Activated naive CD4-positive, alpha-beta T cell treated with anti-CD3 and anti-CD28 coated beads for 36 hours (primary cell): ENCODE data around the gene ZBTB20. TPM values are rescaled to one million over a fixed set of nuclear protein-coding genes. Genes with fewer than 3 reads are reported as not detected.

Source experiments
- CTCF ChIA-PET: fragments of 350-600 bp; sonication (Branson Sonifier 250); formaldehyde crosslinking; loops from one replicate; lab custom pipeline; 2021; ENCODE audit warnings: antibody characterized with exemption; lab: Charles Lee
- DNase-seq: peaks from one replicate; pipeline ENCODE4 v3.0.0-alpha.2; 2020
- H3K27ac Mint-ChIP-seq: one replicate; pipeline ENCODE4 v1.8.0; 2021; ENCODE audit warnings: mild to moderate bottlenecking, mixed read lengths
- H3K27me3 Mint-ChIP-seq: one replicate; pipeline ENCODE4 v1.8.0; 2021; ENCODE audit warnings: low read depth, mixed read lengths
- H3K36me3 Mint-ChIP-seq: one replicate; pipeline ENCODE4 v1.8.0; 2021; ENCODE audit warnings: low read depth, mixed read lengths
- H3K4me1 Mint-ChIP-seq: one replicate; pipeline ENCODE4 v1.8.0; 2021; ENCODE audit warnings: low read depth, mixed read lengths
- H3K4me3 Mint-ChIP-seq: one replicate; pipeline ENCODE4 v1.8.0; 2021; ENCODE audit warnings: mild to moderate bottlenecking, moderate library complexity, mixed read lengths
- H3K9me3 Mint-ChIP-seq: one replicate; pipeline ENCODE4 v1.8.0; 2021; ENCODE audit warnings: mixed read lengths
- intact Hi-C: fragments of 100-400 bp; cut with micrococcal nuclease; formaldehyde crosslinking; loops from one replicate; pipeline ENCODE4 v1.15.1; 2023
- total RNA-seq, 2 experiments: library from RNA; stranded (reverse); gene quantifications; one replicate each; pipeline ENCODE4 v1.2.3, GENCODE V29; 2021

Gene ZBTB20
- total RNA-seq, 2 experiments from 2014 or later, result 4.5 to 4.7 TPM

DNA sequence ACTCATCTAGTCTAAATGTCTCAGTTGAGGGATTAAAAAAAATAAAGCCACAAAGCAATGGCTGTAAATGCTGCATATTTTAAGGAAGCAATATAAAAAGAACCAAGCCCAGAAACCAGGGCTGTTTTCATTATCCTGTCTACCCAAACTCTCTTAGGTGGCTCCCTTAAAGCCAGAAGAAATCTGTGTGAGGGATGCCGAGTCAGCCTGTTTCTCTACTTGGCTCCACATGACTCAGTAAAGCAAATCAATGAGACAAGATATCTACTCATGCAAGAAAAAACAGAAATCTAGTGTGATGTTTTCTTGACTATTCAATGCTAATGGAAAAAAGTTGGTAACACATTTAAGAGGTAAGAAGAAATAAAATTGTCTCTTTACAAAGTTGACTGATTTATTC is 296.2 kb downstream of the ZBTB20 start:
- CTCF ChIA-PET, result no interaction called here
- no peak overlapping the region for H3K27ac Mint-ChIP-seq
- no peaks in the 10 kb centered on the region for H3K9me3 Mint-ChIP-seq
- H3K27me3 Mint-ChIP-seq, result no peaks in the 10 kb centered on the region
- no peaks in the 10 kb centered on the region for H3K36me3 Mint-ChIP-seq
- intact Hi-C loops, result loop anchor here (5.0 kb wide), 1 partner anchor 216 kb away; no protein-coding TSS in a partner anchor
- no peak overlapping the region for H3K4me3 Mint-ChIP-seq
- DNase-seq, result no peak
- peaks cover 10% of the 10 kb centered on the region for H3K4me1 Mint-ChIP-seq

DNA sequence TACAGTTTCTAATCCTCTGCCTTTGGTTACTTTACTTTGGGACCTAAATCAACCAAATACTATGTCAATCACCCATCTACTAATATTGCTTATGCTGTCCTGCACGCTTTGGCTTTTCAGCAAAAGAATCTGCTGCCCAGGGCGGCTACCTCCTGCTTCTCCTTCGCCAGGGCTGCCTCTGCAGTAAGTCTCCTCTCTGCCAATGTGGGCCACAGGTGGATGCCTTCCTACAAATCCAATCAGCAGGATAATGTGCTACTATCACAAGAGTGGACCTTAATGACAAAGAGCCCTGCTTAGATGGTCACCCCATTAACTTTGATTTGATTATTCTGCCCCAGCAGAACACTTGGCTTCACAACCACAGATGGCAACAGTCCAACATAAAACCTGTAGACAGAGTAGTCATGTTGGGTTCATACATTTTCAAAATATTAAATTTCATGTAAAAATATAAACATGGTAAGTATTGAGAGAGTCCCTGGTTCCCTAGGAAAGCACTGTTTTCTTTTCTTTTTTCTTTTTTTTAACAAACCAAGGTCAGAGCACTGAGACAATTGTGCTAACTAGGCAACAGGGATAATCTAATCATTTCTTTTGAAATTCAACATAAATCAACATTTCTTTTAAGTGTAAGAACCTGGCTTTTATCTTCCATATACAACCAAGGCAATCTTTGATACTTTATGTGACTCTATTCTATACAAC is 298.3 kb downstream of the ZBTB20 start:
- peaks cover 3% of the 10 kb centered on the region for H3K4me1 Mint-ChIP-seq
- DNase-seq, result no peak
- H3K36me3 Mint-ChIP-seq, result no peaks in the 10 kb centered on the region
- intact Hi-C loops, result no loop called here
- H3K27me3 Mint-ChIP-seq, result no peaks in the 10 kb centered on the region
- no peak overlapping the region for H3K27ac Mint-ChIP-seq
- H3K4me3 Mint-ChIP-seq, result no peak overlapping the region
- H3K9me3 Mint-ChIP-seq, result no peaks in the 10 kb centered on the region
- CTCF ChIA-PET, result interaction anchor here (0.6 kb wide), 1 partner anchor 860 kb away, joined by 4 read pairs; no protein-coding TSS in a partner anchor

DNA sequence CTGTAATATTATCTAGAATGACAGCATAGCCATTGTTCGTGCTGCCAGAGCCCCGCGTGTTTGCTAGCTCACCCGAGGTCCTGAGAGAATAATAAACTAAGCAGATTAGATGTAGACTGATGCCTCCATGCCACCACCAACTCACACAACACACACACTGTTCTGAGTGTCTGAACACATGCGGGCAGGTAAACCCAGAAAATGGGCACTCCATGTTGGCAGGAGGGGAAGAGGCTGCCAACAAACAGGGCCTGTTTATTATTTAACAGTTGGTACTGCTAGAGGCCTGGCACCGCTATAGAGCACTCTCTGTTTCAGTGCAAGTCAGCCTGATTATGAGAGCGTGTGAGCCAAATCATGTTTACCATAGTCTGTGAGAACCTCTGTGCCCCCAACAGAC is 299.0 kb downstream of the ZBTB20 start:
- Mint-ChIP-seq H3K27ac (no peak overlapping the region), H3K4me3 (no peak overlapping the region), H3K4me1 (peaks cover 3% of the 10 kb centered on the region), H3K9me3 (no peaks in the 10 kb centered on the region), H3K36me3 (no peaks in the 10 kb centered on the region), H3K27me3 (no peaks in the 10 kb centered on the region)
- no peak for DNase-seq
- intact Hi-C loops, result no loop called here
- CTCF ChIA-PET, result interaction anchor here (0.6 kb wide), 1 partner anchor 656 kb away, joined by 3 read pairs; no protein-coding TSS in a partner anchor

DNA sequence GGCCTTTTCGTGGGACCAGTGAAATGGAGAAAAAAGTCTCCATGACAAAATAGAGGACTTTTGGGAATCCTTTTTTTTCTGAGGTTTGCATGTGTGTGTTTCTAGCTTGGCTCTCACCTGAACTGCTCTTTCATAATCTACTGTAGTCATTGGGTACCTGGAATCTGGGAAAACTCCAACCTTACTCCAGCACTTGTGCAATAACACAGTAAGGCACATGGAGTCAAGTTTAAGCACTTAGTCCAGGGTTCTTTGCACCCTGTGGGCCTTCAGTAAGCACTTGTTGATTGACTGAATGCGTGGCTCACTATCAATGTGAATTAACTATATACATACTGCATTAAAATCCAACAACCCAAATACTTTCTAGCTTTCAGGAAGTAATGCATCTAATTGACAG is 299.5 kb downstream of the ZBTB20 start:
- no peaks in the 10 kb centered on the region for H3K36me3 Mint-ChIP-seq
- no peak for DNase-seq

DNA sequence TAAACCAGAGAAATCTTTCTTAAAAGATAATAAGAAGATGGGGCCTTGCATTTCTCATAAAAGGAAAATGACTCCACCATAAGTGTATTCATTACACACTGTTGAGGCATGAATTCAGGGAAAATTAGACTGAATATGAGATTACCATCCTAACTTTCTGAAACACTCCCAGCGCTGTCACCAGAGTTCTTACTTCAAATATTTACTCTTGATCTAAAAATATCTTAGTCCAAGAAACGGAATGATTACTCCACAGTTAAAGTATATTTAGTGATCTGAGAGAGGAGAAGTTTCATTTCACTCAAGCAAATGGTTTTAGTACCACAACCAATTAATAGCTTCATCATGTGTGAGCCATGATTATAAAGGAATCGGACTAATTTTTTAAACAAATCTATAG is 300.3 kb downstream of the ZBTB20 start:
- CTCF ChIA-PET, result no interaction called here
- peak overlapping the region; percentile 36 for H3K27ac Mint-ChIP-seq
- H3K9me3 Mint-ChIP-seq, result no peaks in the 10 kb centered on the region
- H3K27me3 Mint-ChIP-seq, result no peaks in the 10 kb centered on the region
- no peak for DNase-seq
- H3K4me3 Mint-ChIP-seq, result no peak overlapping the region
- H3K4me1 Mint-ChIP-seq, result no peaks in the 10 kb centered on the region
- no peaks in the 10 kb centered on the region for H3K36me3 Mint-ChIP-seq
- intact Hi-C loops, result no loop called here

More for the DNA sequence above, 299.5 kb downstream of the ZBTB20 start:
- CTCF ChIA-PET, result no interaction called here
- Mint-ChIP-seq H3K4me3 (no peak overlapping the region), H3K9me3 (no peaks in the 10 kb centered on the region), H3K4me1 (peaks cover under 1% of the 10 kb centered on the region), H3K27ac (no peak overlapping the region), H3K27me3 (no peaks in the 10 kb centered on the region)
- intact Hi-C loops, result no loop called here

DNA sequence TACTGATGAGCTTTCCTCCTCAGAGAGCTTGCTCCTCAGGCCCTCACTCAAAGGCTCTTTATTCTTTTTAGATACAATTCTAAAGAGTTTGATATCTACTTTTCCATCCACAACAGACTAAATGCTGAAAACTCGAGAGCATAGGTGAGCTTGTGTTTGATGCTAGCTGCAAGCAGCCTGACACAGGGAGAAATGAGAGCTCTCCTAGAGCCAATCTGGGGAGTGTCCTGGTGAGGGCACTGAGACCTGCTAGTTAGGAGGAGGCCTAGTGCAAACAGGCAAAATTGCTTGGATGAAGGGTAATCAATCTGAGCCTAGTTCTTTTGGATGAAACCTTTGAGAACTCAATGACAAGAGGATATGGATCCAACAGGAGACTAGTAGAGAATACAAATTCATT is 300.8 kb downstream of the ZBTB20 start:
- no peak overlapping the region for H3K27ac Mint-ChIP-seq
- H3K4me1 Mint-ChIP-seq, result no peaks in the 10 kb centered on the region
- CTCF ChIA-PET, result no interaction called here
- no peaks in the 10 kb centered on the region for H3K27me3 Mint-ChIP-seq
- no peak for DNase-seq
- no peaks in the 10 kb centered on the region for H3K36me3 Mint-ChIP-seq
- no peaks in the 10 kb centered on the region for H3K9me3 Mint-ChIP-seq
- no peak overlapping the region for H3K4me3 Mint-ChIP-seq
- intact Hi-C loops, result no loop called here

DNA sequence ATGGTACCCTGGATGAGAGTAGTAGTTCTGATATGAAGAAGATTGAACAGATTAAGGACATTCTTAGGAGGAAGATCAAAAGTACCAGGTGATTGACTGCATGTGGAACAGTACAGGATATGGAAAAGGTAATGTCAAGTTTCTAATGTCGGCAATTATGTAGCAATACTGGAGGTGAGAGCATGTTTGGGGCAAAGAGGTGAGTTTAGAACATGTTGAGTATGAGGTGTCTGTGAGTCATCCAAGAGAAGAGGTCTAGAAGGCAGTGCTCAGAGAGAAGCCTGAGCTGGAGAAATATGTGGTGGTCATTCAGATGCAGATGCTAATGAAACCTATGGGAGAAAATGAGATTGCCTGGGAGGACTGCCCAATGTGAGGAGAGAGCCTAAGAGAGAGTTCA is 305.6 kb downstream of the ZBTB20 start:
- Mint-ChIP-seq H3K27ac (no peak overlapping the region), H3K4me3 (no peak overlapping the region), H3K27me3 (no peaks in the 10 kb centered on the region), H3K9me3 (no peaks in the 10 kb centered on the region), H3K4me1 (no peaks in the 10 kb centered on the region), H3K36me3 (no peaks in the 10 kb centered on the region)
- CTCF ChIA-PET, result no interaction called here
- intact Hi-C loops, result no loop called here
- no peak for DNase-seq

DNA sequence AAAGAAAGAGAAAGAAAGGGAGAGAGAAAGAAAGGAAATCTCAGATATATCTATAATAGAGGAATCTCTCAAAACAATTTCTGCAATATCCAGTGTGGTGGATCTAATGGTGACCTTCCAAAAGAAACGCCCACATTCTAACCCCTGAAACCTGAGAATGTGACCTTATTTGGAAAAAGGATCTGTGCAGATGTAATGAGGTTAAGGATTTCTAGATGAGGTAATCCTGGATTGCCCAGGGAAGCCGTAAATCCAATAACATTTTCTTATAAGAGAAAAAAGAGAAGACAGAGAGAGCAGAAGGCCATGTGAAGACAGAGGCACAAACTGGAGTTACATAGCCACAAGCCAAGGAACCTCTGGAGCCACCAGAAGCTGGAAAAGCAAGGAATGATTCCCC is 307.6 kb downstream of the ZBTB20 start:
- Mint-ChIP-seq H3K4me3 (no peak overlapping the region), H3K27me3 (no peaks in the 10 kb centered on the region), H3K36me3 (no peaks in the 10 kb centered on the region), H3K27ac (no peak overlapping the region), H3K4me1 (no peaks in the 10 kb centered on the region), H3K9me3 (no peaks in the 10 kb centered on the region)
- intact Hi-C loops, result no loop called here
- DNase-seq, result no peak
- CTCF ChIA-PET, result no interaction called here

DNA sequence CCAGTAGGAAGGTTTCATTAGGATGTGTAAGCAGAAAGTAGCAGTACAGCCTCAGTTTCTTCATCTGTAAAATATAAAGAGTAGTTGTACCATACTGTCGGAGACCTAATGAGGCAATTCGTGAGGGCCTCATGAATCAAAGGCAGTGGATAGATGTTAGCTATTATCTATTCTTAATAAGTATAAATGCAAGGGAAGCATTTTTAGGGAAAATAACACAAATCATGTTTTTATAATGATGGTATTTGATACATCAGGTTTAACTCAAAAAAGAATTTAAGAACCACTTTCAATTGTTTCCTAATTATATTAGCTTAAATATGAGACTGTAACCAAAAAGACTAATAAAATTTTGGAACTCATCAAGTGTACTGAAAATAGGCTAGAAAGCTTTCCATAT is 309.1 kb downstream of the ZBTB20 start:
- Mint-ChIP-seq H3K27ac (no peak overlapping the region), H3K9me3 (no peaks in the 10 kb centered on the region), H3K36me3 (no peaks in the 10 kb centered on the region), H3K4me3 (no peak overlapping the region), H3K4me1 (no peaks in the 10 kb centered on the region), H3K27me3 (no peaks in the 10 kb centered on the region)
- intact Hi-C loops, result no loop called here
- CTCF ChIA-PET, result no interaction called here
- DNase-seq, result no peak

DNA sequence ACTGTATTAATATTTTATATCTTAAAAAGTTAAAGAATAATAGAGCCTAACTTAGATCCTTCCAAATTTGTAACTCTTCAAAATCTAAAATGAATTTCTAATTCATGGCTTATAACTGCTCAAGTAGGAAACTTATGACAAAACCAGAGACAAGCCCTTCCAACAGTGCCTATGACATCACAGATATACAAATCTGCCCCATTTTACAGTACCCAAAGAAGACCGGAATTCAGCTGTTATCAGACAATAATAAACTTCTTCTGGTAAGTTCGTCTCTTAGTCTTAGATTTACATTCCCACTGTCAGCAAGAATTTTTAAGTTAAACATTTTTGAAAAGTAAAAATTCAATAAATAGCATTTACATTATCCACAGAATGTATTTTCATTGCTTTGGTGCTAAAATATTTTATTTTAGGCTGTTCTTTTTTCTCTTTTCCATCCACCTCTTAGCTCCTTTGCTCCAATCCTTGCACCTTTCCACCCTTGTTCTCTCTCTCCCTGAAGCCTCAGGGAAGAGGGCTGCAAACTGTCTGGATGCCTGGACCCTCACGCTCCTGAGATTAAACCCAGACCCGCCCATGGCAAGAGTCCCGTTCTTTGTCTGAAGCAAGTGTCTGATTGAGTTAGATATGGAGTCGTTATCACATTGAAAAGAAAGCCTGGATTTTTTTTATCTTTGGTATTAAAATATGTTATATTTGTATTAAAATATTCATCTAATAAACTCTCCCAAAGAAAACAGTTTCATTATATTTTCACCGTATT is 312.7 kb downstream of the ZBTB20 start:
- Mint-ChIP-seq H3K36me3 (no peaks in the 10 kb centered on the region), H3K27ac (no peak overlapping the region), H3K9me3 (no peaks in the 10 kb centered on the region), H3K4me1 (peaks cover 4% of the 10 kb centered on the region), H3K27me3 (no peaks in the 10 kb centered on the region), H3K4me3 (no peak overlapping the region)
- DNase-seq, result no peak
- intact Hi-C loops, result no loop called here
- CTCF ChIA-PET, result no interaction called here

DNA sequence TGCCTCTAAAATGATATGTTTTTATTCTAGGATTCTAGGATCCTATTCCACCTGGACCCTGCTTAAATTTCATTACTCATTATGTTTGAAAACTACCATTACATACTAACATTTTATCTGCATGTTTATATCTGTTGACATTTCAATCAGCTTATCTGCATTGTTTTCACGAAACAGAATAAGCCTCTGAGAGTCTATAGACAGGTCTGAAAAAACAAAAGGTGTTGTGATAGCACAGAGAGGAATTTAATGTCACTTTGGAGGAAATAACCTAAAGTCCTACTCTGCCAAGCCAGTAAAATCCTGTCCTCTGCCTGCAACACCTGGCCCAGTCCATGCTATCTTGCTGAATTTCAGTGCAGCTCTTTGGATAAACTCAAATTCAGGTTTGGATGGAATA is 315.2 kb downstream of the ZBTB20 start:
- H3K27ac Mint-ChIP-seq, result no peak overlapping the region
- DNase-seq, result no peak
- H3K27me3 Mint-ChIP-seq, result no peaks in the 10 kb centered on the region
- no peaks in the 10 kb centered on the region for H3K36me3 Mint-ChIP-seq
- CTCF ChIA-PET, result no interaction called here
- H3K4me1 Mint-ChIP-seq, result peaks cover 4% of the 10 kb centered on the region
- intact Hi-C loops, result no loop called here
- H3K9me3 Mint-ChIP-seq, result no peaks in the 10 kb centered on the region
- H3K4me3 Mint-ChIP-seq, result no peak overlapping the region

DNA sequence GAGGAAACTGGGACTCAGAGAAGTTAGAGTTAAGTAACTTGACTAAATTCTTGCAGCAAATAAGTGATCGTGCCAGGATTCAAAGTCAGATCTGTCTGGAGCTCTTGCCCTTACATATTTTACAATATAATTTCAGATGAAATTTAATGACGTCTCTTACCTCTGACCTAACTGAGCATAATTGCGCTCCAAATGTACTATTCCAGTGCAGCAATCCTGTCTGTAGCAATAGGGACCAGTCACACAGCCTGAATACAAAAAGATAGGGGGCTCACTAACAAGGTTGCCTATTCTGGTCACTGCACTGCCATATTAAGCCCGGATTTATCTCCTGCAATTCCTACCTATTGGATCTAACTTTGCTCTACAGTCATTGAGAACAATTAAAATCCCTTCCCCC is 316.4 kb downstream of the ZBTB20 start:
- CTCF ChIA-PET, result interaction anchor here (0.6 kb wide), 1 partner anchor 46 kb away, joined by 3 read pairs; no protein-coding TSS in a partner anchor
- H3K9me3 Mint-ChIP-seq, result no peaks in the 10 kb centered on the region
- H3K4me3 Mint-ChIP-seq, result no peak overlapping the region
- intact Hi-C loops, result no loop called here
- H3K27ac Mint-ChIP-seq, result no peak overlapping the region
- no peak for DNase-seq
- peaks cover 4% of the 10 kb centered on the region for H3K4me1 Mint-ChIP-seq
- no peaks in the 10 kb centered on the region for H3K27me3 Mint-ChIP-seq
- H3K36me3 Mint-ChIP-seq, result no peaks in the 10 kb centered on the region

DNA sequence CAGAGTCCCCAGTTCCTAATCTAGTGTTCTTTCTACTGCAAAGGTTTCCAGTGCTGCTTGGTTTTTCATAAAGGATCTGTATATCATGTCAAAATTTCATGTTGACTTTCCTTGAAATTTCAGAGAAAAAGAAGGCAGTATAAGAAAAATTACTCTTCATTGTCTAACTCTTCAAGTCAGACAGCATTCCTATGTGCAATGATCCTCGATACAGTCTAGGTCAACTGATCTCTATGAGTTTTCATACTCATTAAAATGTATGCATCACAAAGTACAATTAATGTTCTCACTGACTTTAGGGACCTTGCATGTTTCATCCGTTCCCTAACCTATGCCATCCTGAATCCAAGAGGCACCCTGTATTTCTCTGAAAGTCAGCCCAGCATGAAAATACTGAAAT is 317.3 kb downstream of the ZBTB20 start:
- Mint-ChIP-seq H3K27ac (no peak overlapping the region), H3K4me1 (peaks cover 4% of the 10 kb centered on the region), H3K27me3 (no peaks in the 10 kb centered on the region), H3K9me3 (no peaks in the 10 kb centered on the region), H3K36me3 (no peaks in the 10 kb centered on the region), H3K4me3 (no peak overlapping the region)
- CTCF ChIA-PET, result interaction anchor here (0.6 to 1.1 kb wide), 3 partner anchors 46 to 985 kb away, joined by 3 to 7 read pairs (median 3); no protein-coding TSS in a partner anchor
- no peak for DNase-seq
- intact Hi-C loops, result loop anchor here (5.0 to 10.0 kb wide), 2 partner anchors 447 to 955 kb away; no protein-coding TSS in a partner anchor
